Activated CD8-positive, alpha-beta memory T cell treated with anti-CD3 and anti-CD28 coated beads for 1 hour (primary cell): ENCODE results near the gene COX8A.

Source experiments
- DNase-seq, 2 donors: peaks; one replicate each; pipeline ENCODE4 v3.0.0-alpha.2; 2020; ENCODE audit warnings: low read depth in 1 of 2; ENCODE audit errors: extremely low read depth in 1 of 2

COX8A gene

GRCh38 chr11:64001484-64002420 lies 27.3 kb downstream of the COX8A start:
- no peak for DNase-seq

DNA sequence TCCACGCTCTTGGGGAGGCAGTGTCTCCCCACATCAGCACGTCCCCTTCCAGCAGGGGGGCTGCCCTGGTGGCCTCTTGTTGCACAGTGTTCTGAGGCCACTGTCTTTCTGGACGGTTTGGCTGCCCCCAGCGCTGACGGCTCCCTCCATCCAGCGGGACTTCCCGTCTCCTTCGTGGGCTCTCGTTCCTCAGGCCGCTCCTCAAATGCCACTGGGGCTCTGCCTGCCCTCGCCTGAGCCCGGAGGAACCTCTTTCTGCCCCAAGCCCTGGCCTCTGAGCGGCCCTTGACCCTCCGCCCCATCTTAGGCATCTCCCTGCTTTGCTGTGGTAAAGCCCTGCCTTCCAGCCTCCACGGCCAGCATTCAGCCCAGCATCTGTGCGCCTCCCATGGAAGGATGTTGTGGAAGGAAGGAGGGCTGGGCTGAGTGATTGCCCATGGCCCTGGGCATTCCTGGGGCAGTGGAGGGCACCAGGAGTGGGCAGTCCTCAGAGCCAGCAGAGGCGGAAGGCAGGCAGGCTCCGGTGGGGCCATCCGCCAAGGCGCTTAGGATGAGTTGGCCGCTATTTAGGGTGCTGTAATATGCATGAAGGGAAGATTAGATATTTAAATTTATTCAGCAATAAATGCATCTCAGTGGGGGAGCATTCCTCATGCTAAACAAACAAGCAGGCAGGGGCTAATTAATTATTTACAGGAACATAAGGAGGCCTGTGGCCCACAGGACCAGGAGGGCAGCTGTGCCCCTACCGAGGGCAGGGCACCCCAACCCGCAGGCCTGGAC lies 29.6 kb downstream of the COX8A start:
- DNase-seq = no peak

GRCh38 chr11:64004590-64004984 lies 30.2 kb downstream of the COX8A start:
- no peak for DNase-seq

DNA sequence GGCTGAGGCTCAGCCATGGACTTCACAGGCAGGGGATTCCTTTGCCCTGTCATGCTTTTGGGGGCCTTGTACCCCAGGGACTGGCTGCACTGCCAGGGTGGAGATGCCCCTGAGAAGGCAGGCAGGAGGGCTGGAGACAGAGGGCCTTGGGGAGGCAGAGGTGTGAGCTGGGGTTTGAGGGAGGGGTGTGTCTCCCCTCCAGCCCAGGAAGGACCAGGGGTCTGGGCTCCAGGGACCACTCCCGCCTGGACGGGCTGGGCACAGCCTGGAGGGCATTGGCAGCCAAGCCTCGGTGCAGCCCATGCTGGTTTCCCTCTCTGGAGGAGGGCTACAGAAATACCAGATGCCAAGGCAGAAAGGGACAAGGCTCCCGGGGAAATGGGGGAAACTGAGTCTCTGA lies 31.3 kb downstream of the COX8A start:
- no peak for DNase-seq

GRCh38 chr11:64006398-64006797 lies 32.0 kb downstream of the COX8A start:
- no peak for DNase-seq

GRCh38 chr11:64007160-64007628 lies 32.8 kb downstream of the COX8A start:
- no peak for DNase-seq

DNA sequence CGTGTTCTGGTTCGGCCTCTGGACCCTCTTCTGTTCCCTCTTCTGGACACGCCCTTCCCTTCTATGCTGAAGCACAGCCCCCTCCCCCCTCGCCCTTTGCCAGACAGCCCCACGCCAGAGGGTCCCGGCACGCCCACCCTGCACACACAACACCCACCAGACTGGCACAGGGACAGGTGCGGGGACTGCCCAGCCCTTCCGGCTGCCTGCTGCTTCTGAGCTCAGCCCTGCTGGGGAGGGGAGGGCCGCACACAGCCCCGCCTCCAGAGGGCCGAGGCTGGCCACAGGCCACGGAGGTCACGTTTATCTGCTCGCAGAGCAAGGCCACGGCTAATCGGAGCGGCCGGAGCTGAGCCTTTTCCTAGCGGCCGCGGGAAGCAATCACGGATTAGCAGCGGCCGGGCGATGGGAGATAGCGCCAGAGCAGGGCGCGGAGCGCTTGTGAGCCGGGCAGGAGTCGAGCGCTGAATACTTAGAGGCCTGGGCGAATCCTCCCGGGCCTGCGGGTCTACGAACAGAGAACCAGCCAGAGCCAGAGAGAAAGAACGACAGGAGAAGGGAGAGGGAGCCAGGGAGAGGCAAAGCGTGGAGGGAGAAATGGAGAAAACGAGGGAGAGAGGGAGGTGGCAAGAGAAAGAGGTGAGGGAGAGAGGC lies 33.3 kb downstream of the COX8A start:
- no peak for DNase-seq

GRCh38 chr11:64008283-64008913 lies 34.0 kb downstream of the COX8A start:
- DNase-seq = no peak

GRCh38 chr11:64008914-64009633 lies 34.7 kb downstream of the COX8A start:
- no peak for DNase-seq

DNA sequence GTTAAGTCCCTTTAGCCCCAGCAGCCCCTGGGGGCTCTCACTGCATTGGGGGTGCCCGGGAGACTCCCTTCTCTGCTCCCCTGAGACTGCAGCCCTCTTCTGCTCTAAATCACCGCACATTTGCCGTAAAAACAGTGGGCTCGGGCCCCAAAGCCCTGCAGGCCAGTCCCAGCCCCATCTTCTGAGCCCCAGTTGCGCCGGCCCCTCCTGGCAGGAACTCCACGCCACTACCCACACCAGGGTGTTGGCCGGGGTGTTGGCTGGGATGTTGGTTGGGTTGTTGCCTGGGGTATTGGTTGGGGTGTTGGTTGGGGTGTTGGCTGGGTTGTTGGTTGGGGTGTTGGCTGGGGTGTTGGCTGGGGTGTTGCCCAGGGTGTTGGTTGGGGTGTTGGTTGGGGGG lies 35.3 kb downstream of the COX8A start:
- DNase-seq = no peak

GRCh38 chr11:64010783-64011182 lies 36.4 kb downstream of the COX8A start:
- no peak for DNase-seq

GRCh38 chr11:64011371-64011770 lies 37.0 kb downstream of the COX8A start:
- no peak for DNase-seq

DNA sequence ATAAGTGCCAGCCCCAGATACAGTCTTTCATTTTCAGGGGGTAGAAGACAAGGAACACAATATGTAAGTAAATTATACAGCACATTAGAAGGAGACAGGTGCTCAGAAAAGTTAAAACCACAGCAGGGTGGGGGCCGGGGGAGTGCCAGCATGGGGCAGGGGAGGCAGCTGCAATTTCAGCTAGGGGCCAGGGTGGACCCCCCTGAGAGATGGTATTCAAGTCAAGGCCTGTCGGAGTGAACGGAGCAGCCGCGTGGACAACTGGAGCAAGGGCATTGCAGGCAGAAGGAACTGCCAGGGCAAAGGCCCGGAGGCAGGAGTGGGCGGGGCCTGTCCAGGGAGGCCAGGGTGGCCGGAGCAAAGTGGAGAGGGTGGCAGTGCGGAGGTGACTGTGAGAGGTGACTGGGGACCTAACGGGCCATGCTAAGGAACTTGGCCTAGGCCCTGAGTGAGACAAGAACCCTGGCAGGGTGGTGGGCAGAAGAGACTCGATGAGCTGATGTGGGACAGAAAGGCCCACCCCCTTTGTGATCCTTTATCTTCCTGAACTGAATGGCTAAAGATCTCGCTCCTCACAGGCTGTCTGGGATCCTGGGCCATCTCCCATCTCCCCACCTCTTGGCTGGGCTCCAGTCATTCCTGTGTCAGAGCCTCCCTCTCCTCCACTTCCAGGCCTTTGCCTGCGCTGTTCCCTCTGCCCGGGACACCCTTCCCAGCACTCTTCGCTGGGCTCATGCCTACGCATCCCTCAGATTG lies 38.9 kb downstream of the COX8A start:
- DNase-seq = no peak

- DNase-seq = no peak
Measured at GRCh38 chr11:64014356-64014755, 39.9 kb downstream of the COX8A start.

- no peak for DNase-seq
Measured at GRCh38 chr11:64015510-64015909, 41.1 kb downstream of the COX8A start.

DNA sequence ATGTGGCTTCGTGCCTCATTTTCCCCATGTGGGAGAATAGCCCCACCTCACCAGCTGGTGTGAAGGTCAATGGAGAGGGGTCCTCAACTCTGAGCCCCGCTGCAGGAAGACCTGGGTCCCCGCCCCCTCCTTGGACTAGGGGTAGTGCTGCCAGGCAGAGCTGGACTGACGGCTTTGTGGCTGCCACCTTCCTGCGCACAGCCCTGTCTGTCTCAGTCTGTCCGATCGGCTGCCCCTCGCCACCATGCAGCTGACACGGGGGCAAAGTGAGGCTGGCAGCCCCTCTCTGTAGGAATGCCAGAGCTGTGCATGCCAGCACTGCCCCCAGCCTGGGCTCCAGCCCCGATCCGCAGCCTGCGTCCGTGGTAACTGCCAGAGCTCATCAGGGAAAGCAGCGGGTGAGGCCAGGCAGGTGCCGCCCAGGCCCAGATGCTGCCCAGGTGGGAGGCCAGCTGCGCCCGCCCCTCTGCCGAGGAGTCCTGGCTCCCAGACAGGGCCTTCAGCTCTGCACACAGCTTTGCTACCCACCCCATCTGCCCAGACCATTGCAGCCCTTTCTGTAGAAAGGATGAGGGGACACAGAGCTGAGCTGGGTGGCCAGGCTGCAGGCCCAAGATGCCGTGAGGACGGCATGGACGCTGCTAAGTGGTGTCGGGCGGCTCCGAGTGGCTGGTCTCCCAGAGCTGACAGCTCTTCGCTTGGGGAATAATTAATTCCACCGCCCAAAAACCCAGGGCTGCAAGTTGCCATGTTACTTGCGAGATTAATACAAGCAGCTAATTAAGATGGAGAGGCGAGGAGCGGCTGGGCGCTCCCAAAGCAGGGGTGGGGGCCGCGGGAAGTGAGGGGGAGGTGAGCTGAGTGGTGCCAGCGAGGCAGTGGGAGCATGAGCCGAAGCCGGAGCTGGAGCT lies 41.8 kb downstream of the COX8A start:
- DNase-seq = no peak

DNA sequence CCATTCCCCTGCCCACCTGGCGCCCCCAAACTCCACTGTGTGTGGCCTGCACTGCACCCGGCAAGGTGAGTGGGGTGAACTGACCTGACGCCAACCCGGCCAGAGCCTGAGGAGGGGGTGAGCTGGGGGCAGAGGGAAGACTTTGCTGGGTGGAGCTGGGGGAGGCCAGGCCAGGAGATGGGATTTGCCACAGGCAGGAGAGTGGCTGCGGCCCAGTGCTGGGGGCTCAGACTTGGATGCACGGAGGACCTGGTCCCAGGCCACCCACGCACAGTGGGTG lies 43.5 kb downstream of the COX8A start:
- no peak for DNase-seq

- no peak for DNase-seq
Measured at GRCh38 chr11:64018310-64018709, 43.9 kb downstream of the COX8A start.
